ENCODE measurements around the gene FARSA.

Gene FARSA

DNA sequence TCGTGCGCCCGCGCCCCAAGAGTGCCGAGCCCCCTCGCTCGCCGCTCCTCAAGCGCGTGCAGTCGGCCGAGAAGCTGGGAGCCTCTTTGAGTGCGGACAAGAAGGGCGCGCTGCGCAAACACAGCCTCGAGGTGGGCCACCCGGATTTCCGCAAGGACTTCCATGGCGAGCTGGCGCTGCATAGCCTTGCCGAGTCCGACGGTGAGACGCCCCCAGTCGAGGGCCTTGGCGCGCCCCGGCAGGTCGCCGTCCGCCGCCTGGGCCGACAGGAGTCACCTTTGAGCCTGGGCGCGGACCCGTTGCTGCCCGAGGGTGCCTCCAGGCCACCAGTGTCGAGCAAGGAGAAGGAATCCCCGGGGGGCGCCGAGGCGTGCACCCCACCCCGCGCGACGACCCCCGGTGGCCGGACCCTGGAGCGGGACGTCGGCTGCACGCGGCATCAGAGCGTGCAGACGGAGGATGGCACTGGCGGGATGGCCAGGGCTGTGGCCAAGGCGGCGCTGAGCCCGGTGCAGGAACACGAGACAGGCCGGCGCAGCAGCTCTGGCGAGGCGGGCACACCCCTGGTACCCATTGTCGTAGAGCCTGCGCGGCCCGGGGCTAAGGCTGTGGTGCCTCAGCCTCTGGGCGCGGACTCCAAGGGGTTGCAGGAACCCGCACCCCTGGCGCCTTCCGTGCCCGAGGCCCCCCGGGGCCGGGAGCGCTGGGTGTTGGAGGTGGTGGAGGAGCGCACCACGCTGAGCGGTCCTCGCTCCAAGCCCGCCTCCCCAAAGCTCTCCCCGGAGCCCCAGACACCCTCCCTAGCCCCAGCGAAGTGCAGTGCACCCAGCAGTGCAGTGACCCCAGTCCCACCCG, 59.4 kb downstream of the FARSA start:
- TF ChIP-seq TAF1 (IDR thresholded peaks at IDR 0.05; ENCODE audit: low read depth, low read length): no peak
- no peak for TF ChIP-seq POU2F2 (IDR thresholded peaks at IDR 0.05; ENCODE audit: low read depth, low read length)
- no peak for TF ChIP-seq POLR2A (IDR thresholded peaks at IDR 0.05; ENCODE audit: low read depth, low read length)
- no peak for TF ChIP-seq POLR2AphosphoS5 (IDR thresholded peaks at IDR 0.05; ENCODE audit: low read depth, low read length)
- TF ChIP-seq SPI1 (IDR thresholded peaks at IDR 0.05; ENCODE audit: low read depth, low read length): no peak
- TF ChIP-seq PAX5 (IDR thresholded peaks at IDR 0.05; ENCODE audit: insufficient read depth, low read length, severe bottlenecking): no peak
- no peak for FAIRE-seq
- no peak for DNase-seq (ENCODE audit: insufficient read length, low spot score)

DNA sequence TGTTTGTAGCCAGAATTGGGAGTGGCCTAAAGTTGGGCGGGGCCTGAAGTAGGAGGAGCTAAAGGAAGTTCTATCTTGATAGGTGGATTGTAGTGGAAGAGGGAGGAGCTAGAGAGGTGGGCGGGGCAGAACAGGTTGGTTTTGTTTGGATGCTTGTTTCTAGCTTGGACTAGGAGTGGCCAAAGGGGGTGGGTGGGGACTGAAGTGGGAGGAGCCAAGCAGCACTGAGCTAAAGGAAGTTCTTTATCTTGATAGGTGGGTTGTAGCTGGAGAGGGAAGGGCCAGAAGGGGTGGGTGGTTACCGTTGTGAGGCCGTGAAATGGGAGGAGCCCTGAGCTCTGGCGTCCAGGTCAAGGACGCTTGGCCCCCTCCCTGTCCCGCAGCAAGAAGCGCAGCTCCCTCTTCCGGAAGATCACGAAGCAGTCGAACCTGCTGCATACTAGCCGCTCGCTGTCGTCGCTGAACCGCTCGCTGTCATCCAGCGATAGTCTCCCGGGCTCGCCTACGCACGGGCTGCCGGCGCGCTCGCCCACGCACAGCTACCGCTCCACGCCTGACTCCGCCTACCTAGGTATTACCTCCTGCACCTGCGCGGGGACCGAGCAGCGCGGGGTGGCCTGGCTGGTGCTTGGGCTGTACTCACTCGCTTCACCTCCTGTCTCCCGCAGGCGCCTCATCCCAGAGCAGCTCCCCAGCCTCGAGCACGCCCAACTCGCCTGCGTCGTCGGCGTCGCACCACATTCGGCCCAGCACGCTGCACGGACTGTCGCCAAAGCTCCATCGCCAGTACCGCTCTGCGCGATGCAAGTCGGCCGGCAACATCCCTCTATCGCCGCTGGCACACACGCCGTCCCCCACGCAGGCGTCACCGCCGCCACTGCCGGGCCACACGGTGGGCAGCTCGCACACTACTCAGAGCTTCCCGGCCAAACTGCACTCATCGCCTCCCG, 60.3 kb downstream of the FARSA start:
- DNase-seq (ENCODE audit: insufficient read length, low spot score) (peak; percentile 55), FAIRE-seq (no peak)
- TF ChIP-seq POU2F2 (IDR thresholded peaks at IDR 0.05; ENCODE audit: low read depth, low read length): no peak
- TF ChIP-seq POLR2AphosphoS5 (IDR thresholded peaks at IDR 0.05; ENCODE audit: low read depth, low read length): no peak
- TF ChIP-seq TAF1 (IDR thresholded peaks at IDR 0.05; ENCODE audit: low read depth, low read length): no peak
- TF ChIP-seq PAX5 (IDR thresholded peaks at IDR 0.05; ENCODE audit: insufficient read depth, low read length, severe bottlenecking): no peak
- no peak for TF ChIP-seq POLR2A (IDR thresholded peaks at IDR 0.05; ENCODE audit: low read depth, low read length)
- no peak for TF ChIP-seq SPI1 (IDR thresholded peaks at IDR 0.05; ENCODE audit: low read depth, low read length)

All from GM12891 (cell line).